HCT116 (cell line): ENCODE data around the gene CSF1R. TPM values are rescaled to one million over a fixed set of nuclear protein-coding genes. Genes with fewer than 3 reads are reported as not detected.

Experiments used
- ATAC-seq: fragments of 200-7000 bp; cut with Tn5 transposase; 2 replicates; pipeline ENCODE4 v1.9.1; 2020; ENCODE audit warnings: mild to moderate bottlenecking, moderate library complexity
- BruUV-seq: library from RNA; stranded (reverse); fragments of 400-500 nt; replicated peaks from 2 replicates; lab custom pipeline; 2021; lab: Mats Ljungman, UMichigan
- CTCF ChIA-PET: fragments of 300-600 bp; sonication (Branson Sonifier 250); formaldehyde crosslinking; loops from one replicate; lab custom pipeline; 2021; ENCODE audit warnings: antibody characterized with exemption; lab: Charles Lee
- POLR2A ChIA-PET: fragments of 300-600, 350-600 bp; sonication (Branson Sonifier 250); formaldehyde crosslinking; loops from one replicate; lab custom pipeline; 2021; ENCODE audit warnings: antibody characterized with exemption; lab: Charles Lee
- RAD21 ChIA-PET, 2 experiments: fragments of 300-600 bp; sonication (Branson Sonifier 250); formaldehyde crosslinking; loops; one replicate each; lab custom pipeline; 2023; ENCODE audit warnings: low total read pairs in 2 of 2; ENCODE audit not compliant: uncharacterized antibody in 2 of 2, unreplicated experiment in 2 of 2, low non-redundant PET in 1 of 2; lab: Charles Lee
- DNase-seq: peaks from one replicate; pipeline ENCODE4 v3.0.0-alpha.2; 2010; ENCODE audit warnings: low read depth, low spot score
- H2AFZ ChIP-seq: fragments of 200-600 bp; shearing (Covaris generic), sonication (generic); 2 replicates; pipeline ENCODE4 v1.6.1; 2017; ENCODE audit warnings: low read depth, mixed run types, mixed read lengths, antibody characterized with exemption, low read length; ENCODE audit not compliant: poor library complexity, severe bottlenecking
- H3K27ac ChIP-seq: 2 replicates; pipeline ENCODE4 v1.5.1; 2012; ENCODE audit warnings: low read depth, low read length
- H3K27me3 ChIP-seq: fragments of 200-600 bp; sonication (generic); 2 replicates; pipeline ENCODE4 v1.6.1; 2016; ENCODE audit warnings: mixed run types, low read length, mixed read lengths; ENCODE audit not compliant: insufficient read depth
- H3K36me3 ChIP-seq, 2 experiments: fragments of 200-500 bp in 1 of 2; fragments of 200-600 bp in 1 of 2; sonication (Bioruptor generic) in 1 of 2; sonication (generic) in 1 of 2; 2 replicates each; pipeline versions ENCODE4 v1.5.1 to v1.6.1; 2014 to 2016; ENCODE audit warnings: low read length in 2 of 2, inconsistent platforms in 1 of 2, mixed read lengths in 1 of 2, mixed run types in 1 of 2; ENCODE audit not compliant: insufficient read depth in 2 of 2, control insufficient read depth in 1 of 2
- H3K4me1 ChIP-seq, 2 experiments: fragments of 200-600 bp in 1 of 2; sonication (generic) in 1 of 2; 2 replicates each; pipeline versions ENCODE4 v1.5.1 to v1.6.1; 2012 to 2017; ENCODE audit warnings: low read length in 2 of 2, inconsistent platforms in 1 of 2, mild to moderate bottlenecking in 1 of 2, mixed read lengths in 1 of 2, mixed run types in 1 of 2, moderate library complexity in 1 of 2; ENCODE audit not compliant: insufficient read depth in 2 of 2, control insufficient read depth in 1 of 2
- H3K4me2 ChIP-seq: fragments of 200-600 bp; sonication (generic); 2 replicates; pipeline ENCODE4 v1.6.1; 2017; ENCODE audit warnings: mixed run types, low read length, mixed read lengths
- H3K4me3 ChIP-seq, 2 experiments: fragments of 200-600 bp in 1 of 2; sonication (generic) in 1 of 2; replicated peaks in 1 of 2; 2 replicates each; pipeline ENCODE4 v1.5.1; 2011 to 2016; ENCODE audit warnings: low read length in 2 of 2, control low read depth in 1 of 2, low read depth in 1 of 2, mild to moderate bottlenecking in 1 of 2, mixed read lengths in 1 of 2, mixed run types in 1 of 2
- H3K79me2 ChIP-seq: fragments of 200-600 bp; sonication (generic); 2 replicates; pipeline ENCODE4 v1.6.1; 2017; ENCODE audit warnings: mild to moderate bottlenecking, mixed run types, low read length, moderate library complexity, mixed read lengths; ENCODE audit not compliant: insufficient read depth
- H3K9ac ChIP-seq: fragments of 200-600 bp; sonication (generic); 2 replicates; pipeline ENCODE4 v1.6.1; 2016; ENCODE audit warnings: low read length, mixed read lengths
- H3K9me2 ChIP-seq: fragments of 200-600 bp; sonication (generic), shearing (Covaris generic); 2 replicates; pipeline ENCODE4 v1.6.1; 2017; ENCODE audit warnings: mixed run types, mild to moderate bottlenecking, moderate library complexity; ENCODE audit not compliant: insufficient read depth
- H3K9me3 ChIP-seq, 2 experiments: fragments of 200-500 bp in 1 of 2; fragments of 200-600 bp in 1 of 2; sonication (Bioruptor generic) in 1 of 2; sonication (generic) in 1 of 2; 2 replicates each; pipeline ENCODE4 v1.6.1; 2014 to 2017; ENCODE audit warnings: low read length in 2 of 2, mixed read lengths in 2 of 2, inconsistent platforms in 1 of 2, low read depth in 1 of 2, mild to moderate bottlenecking in 1 of 2, mixed run types in 1 of 2, moderate library complexity in 1 of 2; ENCODE audit not compliant: control insufficient read depth in 1 of 2, insufficient read depth in 1 of 2
- H4K20me1 ChIP-seq: fragments of 200-600 bp; sonication (generic), shearing (Covaris generic); 2 replicates; pipeline ENCODE4 v1.6.1; 2017; ENCODE audit warnings: mixed run types, mild to moderate bottlenecking, moderate library complexity; ENCODE audit not compliant: insufficient read depth
- CEBPB ChIP-seq: IDR thresholded peaks from 2 replicates; pipeline ENCODE4 v1.6.1; 2012; ENCODE audit warnings: low read depth
- EGR1 ChIP-seq: IDR thresholded peaks from 2 replicates; pipeline ENCODE4 v1.6.1; 2012; ENCODE audit warnings: low read depth
- ELF1 ChIP-seq: IDR thresholded peaks from 2 replicates; pipeline ENCODE4 v1.6.1; 2012; ENCODE audit warnings: low read depth, borderline replicate concordance
- EZH2 ChIP-seq: fragments of 200-600 bp; sonication (generic); IDR thresholded peaks from 2 replicates; pipeline ENCODE4 v1.6.1; 2017; ENCODE audit warnings: antibody characterized with exemption, mixed run types
- EZH2phosphoT487 ChIP-seq: fragments of 200-600 bp; IDR thresholded peaks from 2 replicates; pipeline ENCODE4 v1.6.1; 2018; ENCODE audit warnings: antibody characterized with exemption, borderline replicate concordance
- FOSL1 ChIP-seq: IDR thresholded peaks from 2 replicates; pipeline ENCODE4 v1.6.1; 2012; ENCODE audit warnings: low read depth
- JUND ChIP-seq: IDR thresholded peaks from 2 replicates; pipeline ENCODE4 v1.6.1; 2012
- SP1 ChIP-seq: IDR thresholded peaks from 2 replicates; pipeline ENCODE4 v1.6.1; 2012; ENCODE audit warnings: low read depth
- SRF ChIP-seq: IDR thresholded peaks from 2 replicates; pipeline ENCODE4 v1.6.1; 2012; ENCODE audit warnings: low read depth
- TCF7L2 ChIP-seq: IDR thresholded peaks from 2 replicates; pipeline ENCODE4 v1.7.0; 2011; ENCODE audit warnings: borderline replicate concordance, inconsistent platforms; ENCODE audit not compliant: insufficient read depth, insufficient read length; ENCODE audit errors: extremely low read depth
- YY1 ChIP-seq: IDR thresholded peaks from 2 replicates; pipeline ENCODE4 v1.6.1; 2011; ENCODE audit warnings: low read length, low read depth, moderate library complexity, mild to moderate bottlenecking; ENCODE audit not compliant: insufficient replicate concordance; ENCODE audit errors: extremely low read depth
- ZFX ChIP-seq: fragments of 450-650 bp; IDR thresholded peaks from 2 replicates; pipeline ENCODE4 v1.6.1; 2017
- intact Hi-C: fragments of 100-400 bp; cut with micrococcal nuclease; formaldehyde crosslinking; loops from 2 replicates; pipeline ENCODE4 v1.10.0; 2022
- total RNA-seq: library from RNA; stranded (reverse); gene quantifications from one replicate; pipeline ENCODE4 v1.2.1, GENCODE V29; 2021; ENCODE audit not compliant: unreplicated experiment
- TF ChIP-seq, protein P1 (sequence below): IDR thresholded peaks from 2 replicates; pipeline ENCODE4 v1.6.1; 2012
- TF ChIP-seq, protein P2 (sequence below): IDR thresholded peaks from 2 replicates; pipeline ENCODE4 v1.6.1; 2012
- TF ChIP-seq, protein P3 (sequence below): IDR thresholded peaks from 2 replicates; pipeline ENCODE4 v1.6.1; 2011; ENCODE audit warnings: mild to moderate bottlenecking, low read length, moderate library complexity; ENCODE audit not compliant: insufficient replicate concordance; ENCODE audit errors: extremely low read depth
- TF ChIP-seq, protein P4 (sequence below): IDR thresholded peaks from 2 replicates; pipeline ENCODE4 v1.6.1; 2012; ENCODE audit warnings: low read depth

CSF1R gene
- total RNA-seq, 1 experiment from 2014 or later = 0.17 TPM

DNA sequence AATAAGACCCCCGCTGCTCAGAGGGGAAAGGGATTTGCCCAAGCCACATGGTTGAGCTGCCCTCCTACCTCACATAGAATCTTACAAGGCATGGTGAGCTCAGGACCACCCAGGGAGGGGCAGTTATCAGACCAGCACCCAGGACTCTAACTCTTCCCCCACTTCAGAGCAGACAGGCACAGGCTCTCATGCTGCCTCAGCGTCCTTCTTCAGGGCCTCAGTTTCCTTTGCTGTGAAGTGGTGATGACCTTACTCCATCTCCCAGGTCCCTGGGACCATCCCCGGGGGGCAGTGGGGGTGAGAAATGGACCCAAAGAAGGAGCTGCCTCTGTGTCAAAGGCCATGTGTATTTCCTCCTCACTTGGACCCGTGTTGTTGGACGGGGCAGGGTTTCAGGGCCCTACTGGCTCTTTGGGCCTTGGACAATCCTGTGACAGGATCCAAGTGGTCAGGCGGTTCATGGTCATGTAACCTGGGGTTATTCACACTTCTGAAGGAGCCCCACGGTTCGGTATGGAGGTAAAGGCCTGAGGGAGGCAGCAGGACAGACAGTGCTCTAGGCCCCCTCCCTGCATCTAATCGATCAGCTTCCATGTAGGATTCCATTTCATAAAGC lies 31.7 kb upstream of the CSF1R start:
- no peak overlapping the region for H3K27ac ChIP-seq
- H3K9ac ChIP-seq = no peak overlapping the region
- H2AFZ ChIP-seq = no peak overlapping the region
- H3K27me3 ChIP-seq = no peaks in the 10 kb centered on the region
- H3K79me2 ChIP-seq = no peaks in the 10 kb centered on the region
- CTCF ChIA-PET = interaction anchor here (1.3 kb wide), 1 partner anchor 10 kb away, joined by 3 read pairs; no protein-coding TSS in a partner anchor
- ATAC-seq = no peak
- no peak overlapping the region for H3K4me2 ChIP-seq
- no peaks in the 10 kb centered on the region for H3K36me3 ChIP-seq
- POLR2A ChIA-PET = no interaction called here
- no peaks in the 10 kb centered on the region for H3K9me2 ChIP-seq
- no peak for DNase-seq
- BruUV-seq = no TSS peak
- H3K9me3 ChIP-seq = no peaks in the 10 kb centered on the region
- peaks cover 4 to 22% of the 10 kb centered on the region in 2 experiments; a peak in 3 of 4 replicates for H3K4me1 ChIP-seq
- RAD21 ChIA-PET = no interaction called here
- intact Hi-C loops = no loop called here
- H4K20me1 ChIP-seq = no peaks in the 10 kb centered on the region
- H3K4me3 ChIP-seq = no peak overlapping the region
- TF ChIP-seq EGR1 (no peak), EZH2 (no peak), FOSL1 (no peak), CEBPB (no peak), EZH2phosphoT487 (no peak), SRF (no peak), YY1 (no peak), ZFX (no peak), JUND (no peak), ELF1 (no peak), TCF7L2 (no peak), SP1 (no peak)
- TF ChIP-seq, protein P1, sequence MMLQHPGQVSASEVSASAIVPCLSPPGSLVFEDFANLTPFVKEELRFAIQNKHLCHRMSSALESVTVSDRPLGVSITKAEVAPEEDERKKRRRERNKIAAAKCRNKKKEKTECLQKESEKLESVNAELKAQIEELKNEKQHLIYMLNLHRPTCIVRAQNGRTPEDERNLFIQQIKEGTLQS = no peak
- TF ChIP-seq, protein P2, sequence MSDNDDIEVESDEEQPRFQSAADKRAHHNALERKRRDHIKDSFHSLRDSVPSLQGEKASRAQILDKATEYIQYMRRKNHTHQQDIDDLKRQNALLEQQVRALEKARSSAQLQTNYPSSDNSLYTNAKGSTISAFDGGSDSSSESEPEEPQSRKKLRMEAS = no peak
- TF ChIP-seq, protein P3, sequence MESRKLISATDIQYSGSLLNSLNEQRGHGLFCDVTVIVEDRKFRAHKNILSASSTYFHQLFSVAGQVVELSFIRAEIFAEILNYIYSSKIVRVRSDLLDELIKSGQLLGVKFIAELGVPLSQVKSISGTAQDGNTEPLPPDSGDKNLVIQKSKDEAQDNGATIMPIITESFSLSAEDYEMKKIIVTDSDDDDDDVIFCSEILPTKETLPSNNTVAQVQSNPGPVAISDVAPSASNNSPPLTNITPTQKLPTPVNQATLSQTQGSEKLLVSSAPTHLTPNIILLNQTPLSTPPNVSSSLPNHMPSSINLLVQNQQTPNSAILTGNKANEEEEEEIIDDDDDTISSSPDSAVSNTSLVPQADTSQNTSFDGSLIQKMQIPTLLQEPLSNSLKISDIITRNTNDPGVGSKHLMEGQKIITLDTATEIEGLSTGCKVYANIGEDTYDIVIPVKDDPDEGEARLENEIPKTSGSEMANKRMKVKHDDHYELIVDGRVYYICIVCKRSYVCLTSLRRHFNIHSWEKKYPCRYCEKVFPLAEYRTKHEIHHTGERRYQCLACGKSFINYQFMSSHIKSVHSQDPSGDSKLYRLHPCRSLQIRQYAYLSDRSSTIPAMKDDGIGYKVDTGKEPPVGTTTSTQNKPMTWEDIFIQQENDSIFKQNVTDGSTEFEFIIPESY = no peak
- TF ChIP-seq, protein P4, sequence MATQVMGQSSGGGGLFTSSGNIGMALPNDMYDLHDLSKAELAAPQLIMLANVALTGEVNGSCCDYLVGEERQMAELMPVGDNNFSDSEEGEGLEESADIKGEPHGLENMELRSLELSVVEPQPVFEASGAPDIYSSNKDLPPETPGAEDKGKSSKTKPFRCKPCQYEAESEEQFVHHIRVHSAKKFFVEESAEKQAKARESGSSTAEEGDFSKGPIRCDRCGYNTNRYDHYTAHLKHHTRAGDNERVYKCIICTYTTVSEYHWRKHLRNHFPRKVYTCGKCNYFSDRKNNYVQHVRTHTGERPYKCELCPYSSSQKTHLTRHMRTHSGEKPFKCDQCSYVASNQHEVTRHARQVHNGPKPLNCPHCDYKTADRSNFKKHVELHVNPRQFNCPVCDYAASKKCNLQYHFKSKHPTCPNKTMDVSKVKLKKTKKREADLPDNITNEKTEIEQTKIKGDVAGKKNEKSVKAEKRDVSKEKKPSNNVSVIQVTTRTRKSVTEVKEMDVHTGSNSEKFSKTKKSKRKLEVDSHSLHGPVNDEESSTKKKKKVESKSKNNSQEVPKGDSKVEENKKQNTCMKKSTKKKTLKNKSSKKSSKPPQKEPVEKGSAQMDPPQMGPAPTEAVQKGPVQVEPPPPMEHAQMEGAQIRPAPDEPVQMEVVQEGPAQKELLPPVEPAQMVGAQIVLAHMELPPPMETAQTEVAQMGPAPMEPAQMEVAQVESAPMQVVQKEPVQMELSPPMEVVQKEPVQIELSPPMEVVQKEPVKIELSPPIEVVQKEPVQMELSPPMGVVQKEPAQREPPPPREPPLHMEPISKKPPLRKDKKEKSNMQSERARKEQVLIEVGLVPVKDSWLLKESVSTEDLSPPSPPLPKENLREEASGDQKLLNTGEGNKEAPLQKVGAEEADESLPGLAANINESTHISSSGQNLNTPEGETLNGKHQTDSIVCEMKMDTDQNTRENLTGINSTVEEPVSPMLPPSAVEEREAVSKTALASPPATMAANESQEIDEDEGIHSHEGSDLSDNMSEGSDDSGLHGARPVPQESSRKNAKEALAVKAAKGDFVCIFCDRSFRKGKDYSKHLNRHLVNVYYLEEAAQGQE = no peak
